ENCODE results near the gene ERCC2. TPM values are rescaled to one million over a fixed set of nuclear protein-coding genes. Genes with fewer than 3 reads are reported as not detected.

The ERCC2 gene
- total and polyA plus RNA-seq, 2 experiments from 2014 or later, result 33.3 to 81.1 TPM

DNA sequence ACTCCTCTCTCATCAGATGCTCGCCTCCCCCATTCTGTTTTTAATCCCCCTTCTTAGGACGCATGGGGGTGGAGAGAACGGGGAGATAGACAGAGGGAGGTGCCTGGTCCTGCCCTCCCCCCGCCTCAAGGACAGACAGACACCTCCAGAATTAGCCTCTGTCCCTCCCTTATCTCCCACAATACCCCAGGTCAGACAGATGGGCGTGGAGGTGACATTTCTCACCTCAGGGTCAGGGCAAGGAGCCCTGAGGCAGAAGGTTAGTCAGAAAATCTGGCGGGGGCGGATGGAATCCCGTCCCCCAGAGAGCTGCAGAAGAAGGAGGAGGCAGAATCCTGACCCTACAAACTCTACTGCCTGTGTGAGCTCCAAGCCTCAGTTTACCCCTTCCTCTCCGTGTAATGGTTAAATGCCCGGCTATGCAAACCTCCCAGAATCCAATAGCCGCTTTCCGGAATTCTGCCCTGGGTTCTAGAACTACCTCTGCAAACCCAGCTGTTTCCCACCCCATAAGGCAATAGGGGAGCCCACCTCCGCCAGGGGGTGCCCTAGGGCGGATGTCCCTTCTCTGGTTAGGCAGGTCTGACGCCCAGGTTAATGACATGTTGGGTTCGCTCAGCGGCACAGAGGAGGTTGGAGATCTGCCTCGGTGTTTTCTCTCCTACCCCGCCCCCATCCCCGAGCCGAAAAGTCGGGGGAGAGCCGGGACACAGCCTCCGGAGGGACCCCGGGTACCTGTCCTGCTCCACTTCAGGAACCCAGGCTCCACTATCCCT lies 33.6 kb upstream of the ERCC2 start:
- Histone ChIP-seq H3K36me3 (ENCODE audit: insufficient read depth) (no peaks in the 10 kb centered on the region), H3K27me3 (ENCODE audit: insufficient read depth) (peaks cover 31% of the 10 kb centered on the region), H3K4me1 (ENCODE audit: insufficient read depth) (peaks cover 24% of the 10 kb centered on the region), H3F3A (replicated peaks; ENCODE audit: low read depth) (peaks cover 27% of the 10 kb centered on the region; the same call in 1 of the 2 replicates), H3K4me2 (peak overlapping the region; percentile 99), H3K27ac (ENCODE audit: low read depth) (no peak overlapping the region), H2AFZ (peak overlapping the region; percentile 83), H3K4me3 (peak overlapping the region; percentile 88), H3K9me2 (ENCODE audit: insufficient read depth) (no peaks in the 10 kb centered on the region), H4K20me1 (replicated peaks; ENCODE audit: insufficient read depth) (peaks cover 18% of the 10 kb centered on the region; the same call in 1 of the 2 replicates), H3K79me2 (replicated peaks; ENCODE audit: insufficient read depth) (peaks cover 13% of the 10 kb centered on the region)
- peak; percentile 38 for ATAC-seq
- Mint-ChIP-seq H3K27ac (peak overlapping the region; percentile 75; the same call in 1 of the 2 replicates), H3K9me3 (no peaks in the 10 kb centered on the region), H3K27me3 (ENCODE audit: insufficient read depth, low read depth, poor library complexity) (peaks cover 32% of the 10 kb centered on the region), H3K36me3 (ENCODE audit: low read depth) (peaks cover 13% of the 10 kb centered on the region), H3K4me3 (peak overlapping the region; percentile 97), H3K4me1 (peaks cover 26% of the 10 kb centered on the region)
- DNase-seq (ENCODE audit: low spot score), result peak; percentile 95
- no peak for TF ChIP-seq ZNF114 (CRISPR knock-in tag; IDR thresholded peaks at IDR 0.05)
- TF ChIP-seq, protein P1, sequence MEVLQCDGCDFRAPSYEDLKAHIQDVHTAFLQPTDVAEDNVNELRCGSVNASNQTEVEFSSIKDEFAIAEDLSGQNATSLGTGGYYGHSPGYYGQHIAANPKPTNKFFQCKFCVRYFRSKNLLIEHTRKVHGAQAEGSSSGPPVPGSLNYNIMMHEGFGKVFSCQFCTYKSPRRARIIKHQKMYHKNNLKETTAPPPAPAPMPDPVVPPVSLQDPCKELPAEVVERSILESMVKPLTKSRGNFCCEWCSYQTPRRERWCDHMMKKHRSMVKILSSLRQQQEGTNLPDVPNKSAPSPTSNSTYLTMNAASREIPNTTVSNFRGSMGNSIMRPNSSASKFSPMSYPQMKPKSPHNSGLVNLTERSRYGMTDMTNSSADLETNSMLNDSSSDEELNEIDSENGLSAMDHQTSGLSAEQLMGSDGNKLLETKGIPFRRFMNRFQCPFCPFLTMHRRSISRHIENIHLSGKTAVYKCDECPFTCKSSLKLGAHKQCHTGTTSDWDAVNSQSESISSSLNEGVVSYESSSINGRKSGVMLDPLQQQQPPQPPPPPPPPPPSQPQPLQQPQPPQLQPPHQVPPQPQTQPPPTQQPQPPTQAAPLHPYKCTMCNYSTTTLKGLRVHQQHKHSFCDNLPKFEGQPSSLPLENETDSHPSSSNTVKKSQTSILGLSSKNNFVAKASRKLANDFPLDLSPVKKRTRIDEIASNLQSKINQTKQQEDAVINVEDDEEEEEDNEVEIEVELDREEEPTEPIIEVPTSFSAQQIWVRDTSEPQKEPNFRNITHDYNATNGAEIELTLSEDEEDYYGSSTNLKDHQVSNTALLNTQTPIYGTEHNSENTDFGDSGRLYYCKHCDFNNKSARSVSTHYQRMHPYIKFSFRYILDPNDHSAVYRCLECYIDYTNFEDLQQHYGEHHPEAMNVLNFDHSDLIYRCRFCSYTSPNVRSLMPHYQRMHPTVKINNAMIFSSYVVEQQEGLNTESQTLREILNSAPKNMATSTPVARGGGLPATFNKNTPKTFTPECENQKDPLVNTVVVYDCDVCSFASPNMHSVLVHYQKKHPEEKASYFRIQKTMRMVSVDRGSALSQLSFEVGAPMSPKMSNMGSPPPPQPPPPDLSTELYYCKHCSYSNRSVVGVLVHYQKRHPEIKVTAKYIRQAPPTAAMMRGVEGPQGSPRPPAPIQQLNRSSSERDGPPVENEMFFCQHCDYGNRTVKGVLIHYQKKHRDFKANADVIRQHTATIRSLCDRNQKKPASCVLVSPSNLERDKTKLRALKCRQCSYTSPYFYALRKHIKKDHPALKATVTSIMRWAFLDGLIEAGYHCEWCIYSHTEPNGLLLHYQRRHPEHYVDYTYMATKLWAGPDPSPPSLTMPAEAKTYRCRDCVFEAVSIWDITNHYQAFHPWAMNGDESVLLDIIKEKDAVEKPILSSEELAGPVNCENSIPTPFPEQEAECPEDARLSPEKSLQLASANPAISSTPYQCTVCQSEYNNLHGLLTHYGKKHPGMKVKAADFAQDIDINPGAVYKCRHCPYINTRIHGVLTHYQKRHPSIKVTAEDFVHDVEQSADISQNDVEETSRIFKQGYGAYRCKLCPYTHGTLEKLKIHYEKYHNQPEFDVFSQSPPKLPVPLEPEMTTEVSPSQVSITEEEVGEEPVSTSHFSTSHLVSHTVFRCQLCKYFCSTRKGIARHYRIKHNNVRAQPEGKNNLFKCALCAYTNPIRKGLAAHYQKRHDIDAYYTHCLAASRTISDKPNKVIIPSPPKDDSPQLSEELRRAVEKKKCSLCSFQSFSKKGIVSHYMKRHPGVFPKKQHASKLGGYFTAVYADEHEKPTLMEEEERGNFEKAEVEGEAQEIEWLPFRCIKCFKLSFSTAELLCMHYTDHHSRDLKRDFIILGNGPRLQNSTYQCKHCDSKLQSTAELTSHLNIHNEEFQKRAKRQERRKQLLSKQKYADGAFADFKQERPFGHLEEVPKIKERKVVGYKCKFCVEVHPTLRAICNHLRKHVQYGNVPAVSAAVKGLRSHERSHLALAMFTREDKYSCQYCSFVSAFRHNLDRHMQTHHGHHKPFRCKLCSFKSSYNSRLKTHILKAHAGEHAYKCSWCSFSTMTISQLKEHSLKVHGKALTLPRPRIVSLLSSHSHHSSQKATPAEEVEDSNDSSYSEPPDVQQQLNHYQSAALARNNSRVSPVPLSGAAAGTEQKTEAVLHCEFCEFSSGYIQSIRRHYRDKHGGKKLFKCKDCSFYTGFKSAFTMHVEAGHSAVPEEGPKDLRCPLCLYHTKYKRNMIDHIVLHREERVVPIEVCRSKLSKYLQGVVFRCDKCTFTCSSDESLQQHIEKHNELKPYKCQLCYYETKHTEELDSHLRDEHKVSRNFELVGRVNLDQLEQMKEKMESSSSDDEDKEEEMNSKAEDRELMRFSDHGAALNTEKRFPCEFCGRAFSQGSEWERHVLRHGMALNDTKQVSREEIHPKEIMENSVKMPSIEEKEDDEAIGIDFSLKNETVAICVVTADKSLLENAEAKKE (CRISPR knock-in tag; IDR thresholded peaks at IDR 0.05), result no peak
- 0 out of 2 replicates have a peak, but pooled peaks have one; percentile 19 for TF ChIP-seq CREB1 (CRISPR knock-in tag; IDR thresholded peaks at IDR 0.05; ENCODE audit: low read depth)
- TF ChIP-seq, protein P2, sequence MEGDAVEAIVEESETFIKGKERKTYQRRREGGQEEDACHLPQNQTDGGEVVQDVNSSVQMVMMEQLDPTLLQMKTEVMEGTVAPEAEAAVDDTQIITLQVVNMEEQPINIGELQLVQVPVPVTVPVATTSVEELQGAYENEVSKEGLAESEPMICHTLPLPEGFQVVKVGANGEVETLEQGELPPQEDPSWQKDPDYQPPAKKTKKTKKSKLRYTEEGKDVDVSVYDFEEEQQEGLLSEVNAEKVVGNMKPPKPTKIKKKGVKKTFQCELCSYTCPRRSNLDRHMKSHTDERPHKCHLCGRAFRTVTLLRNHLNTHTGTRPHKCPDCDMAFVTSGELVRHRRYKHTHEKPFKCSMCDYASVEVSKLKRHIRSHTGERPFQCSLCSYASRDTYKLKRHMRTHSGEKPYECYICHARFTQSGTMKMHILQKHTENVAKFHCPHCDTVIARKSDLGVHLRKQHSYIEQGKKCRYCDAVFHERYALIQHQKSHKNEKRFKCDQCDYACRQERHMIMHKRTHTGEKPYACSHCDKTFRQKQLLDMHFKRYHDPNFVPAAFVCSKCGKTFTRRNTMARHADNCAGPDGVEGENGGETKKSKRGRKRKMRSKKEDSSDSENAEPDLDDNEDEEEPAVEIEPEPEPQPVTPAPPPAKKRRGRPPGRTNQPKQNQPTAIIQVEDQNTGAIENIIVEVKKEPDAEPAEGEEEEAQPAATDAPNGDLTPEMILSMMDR (conservative IDR thresholded peaks at IDR 0.05; ENCODE audit: low read depth in 2 of 2), result peak; percentile 80 to 83
- TF ChIP-seq, protein P3, sequence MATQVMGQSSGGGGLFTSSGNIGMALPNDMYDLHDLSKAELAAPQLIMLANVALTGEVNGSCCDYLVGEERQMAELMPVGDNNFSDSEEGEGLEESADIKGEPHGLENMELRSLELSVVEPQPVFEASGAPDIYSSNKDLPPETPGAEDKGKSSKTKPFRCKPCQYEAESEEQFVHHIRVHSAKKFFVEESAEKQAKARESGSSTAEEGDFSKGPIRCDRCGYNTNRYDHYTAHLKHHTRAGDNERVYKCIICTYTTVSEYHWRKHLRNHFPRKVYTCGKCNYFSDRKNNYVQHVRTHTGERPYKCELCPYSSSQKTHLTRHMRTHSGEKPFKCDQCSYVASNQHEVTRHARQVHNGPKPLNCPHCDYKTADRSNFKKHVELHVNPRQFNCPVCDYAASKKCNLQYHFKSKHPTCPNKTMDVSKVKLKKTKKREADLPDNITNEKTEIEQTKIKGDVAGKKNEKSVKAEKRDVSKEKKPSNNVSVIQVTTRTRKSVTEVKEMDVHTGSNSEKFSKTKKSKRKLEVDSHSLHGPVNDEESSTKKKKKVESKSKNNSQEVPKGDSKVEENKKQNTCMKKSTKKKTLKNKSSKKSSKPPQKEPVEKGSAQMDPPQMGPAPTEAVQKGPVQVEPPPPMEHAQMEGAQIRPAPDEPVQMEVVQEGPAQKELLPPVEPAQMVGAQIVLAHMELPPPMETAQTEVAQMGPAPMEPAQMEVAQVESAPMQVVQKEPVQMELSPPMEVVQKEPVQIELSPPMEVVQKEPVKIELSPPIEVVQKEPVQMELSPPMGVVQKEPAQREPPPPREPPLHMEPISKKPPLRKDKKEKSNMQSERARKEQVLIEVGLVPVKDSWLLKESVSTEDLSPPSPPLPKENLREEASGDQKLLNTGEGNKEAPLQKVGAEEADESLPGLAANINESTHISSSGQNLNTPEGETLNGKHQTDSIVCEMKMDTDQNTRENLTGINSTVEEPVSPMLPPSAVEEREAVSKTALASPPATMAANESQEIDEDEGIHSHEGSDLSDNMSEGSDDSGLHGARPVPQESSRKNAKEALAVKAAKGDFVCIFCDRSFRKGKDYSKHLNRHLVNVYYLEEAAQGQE (IDR thresholded peaks at IDR 0.05; ENCODE audit: unreplicated experiment), result no peak

Data from GM23338 (cell line).